ENCODE measurements around the gene TCTN2.

TCTN2 gene

GRCh38 chr12:123741937-123742572, 71.1 kb downstream of the TCTN2 start:
- DNase-seq (ENCODE audit: low spot score): no peak

- no peak for DNase-seq (ENCODE audit: low spot score)
These were observed 72.1 kb downstream of the TCTN2 start for GRCh38 chr12:123743002-123743401.

- DNase-seq (ENCODE audit: low spot score): no peak
These were observed 73.9 kb downstream of the TCTN2 start for GRCh38 chr12:123744836-123745235.

- DNase-seq (ENCODE audit: low spot score): no peak
These were observed 76.4 kb downstream of the TCTN2 start for GRCh38 chr12:123747309-123747708.

GRCh38 chr12:123748161-123748560, 77.2 kb downstream of the TCTN2 start:
- no peak for DNase-seq (ENCODE audit: low spot score)

- no peak for DNase-seq (ENCODE audit: low spot score)
These were observed 77.7 kb downstream of the TCTN2 start for GRCh38 chr12:123748661-123749060.

GRCh38 chr12:123749355-123749754, 78.4 kb downstream of the TCTN2 start:
- DNase-seq (ENCODE audit: low spot score): no peak

- no peak for DNase-seq (ENCODE audit: low spot score)
These were observed 79.3 kb downstream of the TCTN2 start for GRCh38 chr12:123750159-123750656.

GRCh38 chr12:123752046-123752445, 81.1 kb downstream of the TCTN2 start:
- DNase-seq (ENCODE audit: low spot score): no peak

- DNase-seq (ENCODE audit: low spot score): no peak
These were observed 83.3 kb downstream of the TCTN2 start for GRCh38 chr12:123754041-123754772.

- no peak for DNase-seq (ENCODE audit: low spot score)
These were observed 86.6 kb downstream of the TCTN2 start for GRCh38 chr12:123757561-123757960.

All from SW480 (cell line).